Astrocyte of the hippocampus (primary cell): ENCODE measurements around the gene TFB2M.

ENCODE experiments used
- DNase-seq: peaks from one replicate; pipeline ENCODE4 v3.0.0; 2011; ENCODE audit warnings: low read depth, low spot score

The TFB2M gene

DNA sequence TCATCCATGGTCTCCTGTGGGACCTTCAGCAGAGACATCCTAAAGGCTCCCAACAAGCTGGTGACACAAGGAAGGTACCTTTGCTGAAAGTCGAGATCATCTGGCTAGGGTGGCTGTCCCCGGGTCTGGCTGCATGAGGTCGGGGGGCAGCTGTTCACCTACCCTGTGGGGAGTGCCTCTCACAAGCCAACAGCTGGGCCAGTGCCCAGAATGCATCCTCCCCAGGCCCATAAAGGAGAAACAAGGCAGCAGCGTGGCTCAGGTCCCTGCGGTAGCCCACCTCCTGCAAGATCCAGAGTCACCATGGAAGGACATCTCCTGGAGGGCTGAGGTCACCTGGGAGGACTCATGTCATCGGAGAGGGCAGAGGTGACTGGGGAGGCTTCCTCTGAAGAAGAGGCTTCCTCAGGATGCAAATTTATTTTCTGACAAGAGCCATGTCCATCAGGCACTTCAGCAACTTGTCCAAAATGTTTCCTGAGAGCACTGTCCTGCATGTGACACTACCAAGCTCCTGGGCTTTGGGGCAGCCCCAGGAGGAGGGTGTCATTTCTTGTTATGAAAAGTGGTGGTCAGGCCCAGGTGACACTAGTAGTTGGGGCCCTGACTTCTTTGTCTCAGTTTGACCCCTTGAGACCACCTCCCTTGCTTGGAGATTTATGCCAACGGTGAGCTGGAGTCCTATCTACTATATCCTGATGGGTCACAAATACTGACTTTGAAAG lies 52.3 kb downstream of the TFB2M start:
- no peak for DNase-seq

GRCh38 chr1:246513041-246513440 lies 53.0 kb downstream of the TFB2M start:
- no peak for DNase-seq

DNA sequence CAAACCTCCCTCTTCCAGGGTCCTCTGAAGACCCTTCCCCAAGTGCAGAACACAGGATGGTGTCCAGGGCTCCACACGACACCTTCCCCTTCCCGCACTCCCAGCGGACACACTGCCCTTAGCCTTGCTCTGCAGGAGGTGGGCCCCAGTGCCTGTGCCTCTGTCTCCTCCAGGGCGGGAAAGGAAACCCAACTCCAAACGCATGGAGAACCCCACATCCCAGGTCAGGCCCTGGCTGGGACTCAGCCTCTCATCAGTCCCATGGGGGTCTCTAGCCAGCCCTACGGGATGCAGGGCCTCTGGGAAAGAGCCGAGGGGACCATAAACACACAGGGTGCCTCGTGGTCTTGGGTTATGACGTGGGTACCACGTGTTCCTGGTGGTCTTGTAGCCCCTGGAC lies 53.4 kb downstream of the TFB2M start:
- DNase-seq, result no peak

DNA sequence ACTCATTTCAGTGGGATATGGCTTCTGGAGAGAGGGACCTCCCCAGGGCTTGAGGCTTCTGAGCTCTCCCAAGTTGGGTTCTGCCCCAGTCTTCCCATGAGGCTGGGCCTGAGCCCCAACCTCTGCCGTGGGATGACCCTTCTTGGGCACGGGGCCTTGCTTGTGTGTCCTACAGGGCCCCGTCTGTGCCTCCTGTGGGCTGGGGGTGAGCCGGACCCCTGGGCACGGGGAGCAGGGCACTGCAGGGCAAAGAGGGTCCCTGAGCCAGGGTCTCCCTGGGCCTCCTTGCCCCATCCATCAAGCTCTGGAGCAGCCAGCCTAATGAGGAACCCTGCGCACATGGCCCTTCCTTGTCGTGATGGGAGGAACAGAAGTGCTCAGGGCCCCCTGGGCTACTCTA lies 53.8 kb downstream of the TFB2M start:
- DNase-seq, result no peak

DNA sequence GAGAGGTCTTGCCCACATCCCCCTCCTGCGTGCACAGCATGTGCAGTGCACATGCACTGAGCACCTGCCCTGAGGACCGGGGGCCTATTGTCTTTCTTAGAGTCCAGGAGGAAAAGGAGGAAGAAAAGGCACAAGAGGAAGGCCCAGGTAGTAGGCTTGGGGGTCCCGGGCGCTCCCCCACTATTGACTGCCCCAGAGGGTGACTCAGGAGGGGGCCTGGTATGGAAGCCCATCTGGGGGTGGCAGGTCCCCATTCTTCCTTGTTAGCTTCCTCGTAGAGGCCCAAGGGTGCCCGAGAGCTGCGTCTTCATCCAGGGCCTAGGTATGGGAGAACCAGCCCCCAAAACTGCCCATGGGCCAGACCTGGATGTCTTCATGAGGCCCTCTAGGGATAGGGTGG lies 54.9 kb downstream of the TFB2M start:
- DNase-seq, result no peak

GRCh38 chr1:246510147-246511030 lies 55.7 kb downstream of the TFB2M start:
- no peak for DNase-seq

DNA sequence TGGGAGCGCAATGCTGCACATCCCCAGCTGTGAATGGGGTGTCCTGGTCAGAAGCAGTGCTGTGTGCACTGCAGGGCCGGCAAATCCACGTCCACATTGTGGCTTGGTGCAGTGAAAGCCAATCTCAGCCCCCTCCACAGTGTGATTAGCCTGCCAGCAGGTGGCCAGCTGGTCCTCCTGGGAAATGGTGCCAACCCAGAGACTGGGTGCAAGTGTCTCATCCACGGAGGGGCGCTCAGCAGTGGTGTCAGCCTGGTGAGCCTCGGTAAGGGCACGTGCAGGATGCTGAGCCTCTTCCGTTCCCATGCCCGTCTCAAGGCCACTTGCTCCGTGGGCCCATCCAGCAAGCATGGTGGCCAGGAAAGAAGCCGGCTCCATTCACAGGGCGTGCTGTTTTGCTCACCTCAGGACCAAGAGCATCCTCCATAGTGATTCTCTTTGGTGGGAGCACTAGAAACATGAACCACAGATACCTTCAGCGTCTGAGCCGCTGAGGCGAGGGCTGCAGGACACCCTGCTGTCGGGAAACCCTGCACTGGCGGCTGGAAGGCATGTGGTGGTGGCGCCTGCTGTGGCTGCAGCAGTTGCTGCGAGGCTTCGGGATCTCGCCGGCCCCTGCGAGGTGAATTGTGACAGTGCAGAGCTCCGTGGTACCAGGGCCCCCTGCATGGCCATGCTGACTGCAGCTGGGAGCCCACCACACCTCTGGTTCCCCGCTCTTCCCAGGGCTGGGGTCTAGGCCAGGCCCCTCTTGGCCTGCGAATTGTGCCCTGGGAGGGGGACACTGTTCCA lies 57.0 kb downstream of the TFB2M start:
- no peak for DNase-seq

GRCh38 chr1:246506674-246507481 lies 59.2 kb downstream of the TFB2M start, which contains the start of gene SMYD3:
TSS of gene SMYD3 (minus strand) at chr1:246507279.
- DNase-seq, result peak; percentile 94

DNA sequence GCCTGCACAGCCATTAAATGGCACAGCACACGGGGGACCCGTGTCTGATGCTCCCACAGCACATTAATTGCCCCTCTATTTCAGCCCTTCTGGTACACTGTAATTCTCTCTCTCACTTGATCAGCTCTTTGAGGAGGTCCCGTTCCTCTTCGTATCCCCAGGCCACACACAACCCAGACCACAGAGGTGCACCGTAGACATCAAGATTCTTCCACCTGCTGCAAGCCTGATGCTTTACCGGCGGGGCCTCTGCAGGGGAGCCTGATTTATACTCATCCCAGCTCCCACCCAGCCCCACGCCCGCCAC lies 59.7 kb downstream of the TFB2M start:
- no peak for DNase-seq

GRCh38 chr1:246503341-246503740 lies 62.7 kb downstream of the TFB2M start:
- DNase-seq, result no peak

DNA sequence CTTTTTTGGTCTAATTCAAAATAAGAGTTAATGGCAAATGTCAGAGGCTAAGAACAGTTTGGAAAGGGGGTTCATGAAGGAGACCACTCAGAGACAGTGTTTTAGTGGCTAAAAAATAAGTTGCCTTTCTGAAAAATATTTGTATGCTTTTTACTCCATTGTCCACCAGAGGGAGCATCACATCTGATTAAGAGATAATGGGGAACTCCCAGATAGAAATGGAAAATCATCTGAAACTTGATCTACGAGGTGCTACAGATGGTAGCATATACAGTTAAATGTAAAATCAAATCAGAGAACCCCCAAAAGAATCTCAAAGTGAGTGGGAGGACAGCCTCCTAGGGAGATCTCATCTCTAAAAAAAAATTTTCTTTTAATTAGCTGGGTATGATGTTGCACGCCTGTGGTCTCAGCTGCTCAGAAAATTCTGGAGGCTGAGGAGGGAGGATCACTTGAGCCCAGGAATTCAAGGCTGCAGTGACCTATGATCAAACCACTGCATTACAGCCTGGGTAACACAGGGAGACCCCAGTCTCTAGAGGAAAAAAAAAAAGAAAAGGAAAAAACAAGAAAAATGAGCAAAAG lies 68.6 kb downstream of the TFB2M start:
- DNase-seq, result peak; percentile 74

DNA sequence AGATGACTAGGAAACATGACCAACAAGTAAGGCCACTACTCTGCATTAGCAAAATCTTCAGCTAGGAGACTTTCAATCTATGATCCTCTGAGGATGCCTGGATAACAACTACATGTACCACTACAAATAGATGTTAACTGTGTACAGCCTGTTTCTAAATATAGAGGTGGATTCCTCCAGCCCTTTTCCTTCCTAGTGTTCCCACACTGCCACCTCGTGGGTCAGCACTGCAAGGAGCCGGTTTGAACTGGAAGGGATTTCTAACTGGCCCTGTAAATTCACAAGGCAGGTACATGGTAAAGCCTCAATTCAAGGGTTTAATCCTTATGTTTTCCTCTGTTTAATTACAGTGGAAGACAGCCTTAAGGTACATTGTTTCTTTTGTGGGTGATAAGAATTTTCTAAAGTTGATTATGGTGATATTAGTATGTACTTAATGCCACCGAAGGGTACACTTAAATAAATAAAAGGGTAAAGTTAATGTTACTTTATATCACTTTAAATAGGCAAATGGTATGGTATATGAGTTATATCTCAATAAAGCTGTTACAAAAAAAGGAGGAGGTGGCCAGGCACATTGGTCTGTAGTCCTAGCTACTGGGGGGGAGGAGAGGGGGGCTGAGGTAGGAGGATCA lies 73.3 kb downstream of the TFB2M start:
- peak; percentile 89 for DNase-seq

DNA sequence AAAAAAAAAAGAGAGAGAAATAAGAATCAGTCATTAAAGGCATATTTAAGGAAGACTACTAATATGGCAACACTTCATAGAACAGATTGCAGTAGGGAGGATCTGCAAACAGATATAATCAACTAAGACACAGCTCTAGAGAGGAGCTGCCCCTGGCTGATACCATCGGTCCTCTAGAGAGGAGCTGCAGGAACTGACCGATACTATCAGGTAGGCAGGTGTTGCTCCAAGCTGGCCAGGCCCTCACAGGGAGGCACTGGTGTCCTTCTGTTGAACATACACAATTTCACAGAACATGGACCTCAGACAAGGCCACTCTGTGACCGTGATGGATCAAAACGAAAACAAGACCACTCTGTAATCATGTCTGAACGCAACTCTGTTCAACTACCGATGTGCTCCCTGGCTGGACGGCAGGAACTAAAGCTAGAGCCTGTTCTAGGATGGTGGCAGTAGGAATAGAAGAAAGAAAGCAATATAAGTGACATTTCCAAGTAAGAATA lies 74.5 kb downstream of the TFB2M start:
- no peak for DNase-seq
